ENCODE data around the gene MRPS2.

Gene MRPS2

DNA sequence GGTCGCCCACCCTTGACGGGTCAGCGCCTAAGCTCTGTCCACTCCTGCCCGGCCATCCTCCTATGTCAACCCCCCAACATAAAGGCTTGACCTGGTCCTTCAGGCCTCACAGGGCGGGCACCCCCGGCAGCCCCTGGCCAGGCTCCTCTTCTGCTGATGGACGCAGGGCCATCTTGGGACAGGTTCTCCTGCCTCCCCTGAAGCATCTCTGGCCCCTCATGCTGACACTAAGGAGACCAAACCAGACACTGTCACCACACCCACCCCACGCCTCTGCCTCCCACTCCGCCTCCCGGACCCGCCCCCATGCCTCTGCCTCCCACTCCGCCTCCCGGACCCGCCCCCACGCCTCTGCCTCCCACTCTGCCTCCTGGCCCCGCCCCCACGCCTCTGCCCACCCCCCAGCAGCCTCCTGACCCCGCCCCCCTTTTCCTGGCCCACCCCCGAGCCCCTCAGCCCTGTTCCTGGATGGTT, 52.3 kb downstream of the MRPS2 start:
- no peak for ATAC-seq (replicated peaks)
- H3K4me3 Mint-ChIP-seq, result no peak overlapping the region
- H3K4me1 Mint-ChIP-seq, result no peaks in the 10 kb centered on the region
- H3K27ac Mint-ChIP-seq, result no peak overlapping the region
- no peaks in the 10 kb centered on the region for H3K36me3 Mint-ChIP-seq
- no peak for DNase-seq
- H3K27me3 Mint-ChIP-seq, result peaks cover 4 to 6% of the 10 kb centered on the region in 2 donors
- peaks cover 7 to 8% of the 10 kb centered on the region in 2 donors for H3K9me3 Mint-ChIP-seq
